H9 (cell line): ENCODE data around the gene TRIM69. TPM values are rescaled to one million over a fixed set of nuclear protein-coding genes. Genes with fewer than 3 reads are reported as not detected.

Experiments used
- DNase-seq: peaks from one replicate; pipeline ENCODE4 v3.0.0-alpha.2; 2017
- H2AFZ ChIP-seq: one replicate; pipeline ENCODE4 v1.6.1; 2013; ENCODE audit warnings: mild to moderate bottlenecking, low read length, control low read depth, moderate library complexity
- H2AK5ac ChIP-seq: 2 replicates; pipeline ENCODE4 v1.6.1; 2013; ENCODE audit warnings: low read length, control low read depth, mixed read lengths; ENCODE audit not compliant: insufficient read length
- H2BK120ac ChIP-seq: one replicate; pipeline ENCODE4 v1.6.1; 2013; ENCODE audit warnings: low read depth, mild to moderate bottlenecking, low read length, control low read depth, inconsistent platforms; ENCODE audit not compliant: poor library complexity, severe bottlenecking
- H2BK12ac ChIP-seq: 2 replicates; pipeline ENCODE4 v1.6.1; 2013; ENCODE audit warnings: low read length, control low read depth, mixed read lengths, low read depth; ENCODE audit not compliant: insufficient read length
- H2BK15ac ChIP-seq: 2 replicates; pipeline ENCODE4 v1.6.1; 2013; ENCODE audit warnings: low read depth, low read length, control low read depth
- H2BK20ac ChIP-seq: one replicate; pipeline ENCODE4 v1.6.1; 2013; ENCODE audit warnings: low read depth, mild to moderate bottlenecking, low read length, control low read depth, inconsistent platforms; ENCODE audit not compliant: poor library complexity, severe bottlenecking
- H2BK5ac ChIP-seq: 2 replicates; pipeline ENCODE4 v1.6.1; 2013; ENCODE audit warnings: low read length, control low read depth, mixed read lengths; ENCODE audit not compliant: insufficient read length
- H3K14ac ChIP-seq: 2 replicates; pipeline ENCODE4 v1.6.1; 2013; ENCODE audit warnings: low read length, control low read depth; ENCODE audit not compliant: insufficient read depth
- H3K18ac ChIP-seq: 2 replicates; pipeline ENCODE4 v1.6.1; 2013; ENCODE audit warnings: low read depth, mild to moderate bottlenecking, mixed read lengths, low read length, control low read depth; ENCODE audit not compliant: insufficient read length
- H3K23ac ChIP-seq: 2 replicates; pipeline ENCODE4 v1.6.1; 2013; ENCODE audit warnings: low read length, control low read depth, mixed read lengths, low read depth; ENCODE audit not compliant: insufficient read length
- H3K23me2 ChIP-seq: 2 replicates; pipeline ENCODE4 v1.6.1; 2013; ENCODE audit warnings: low read depth, mild to moderate bottlenecking, mixed read lengths, low read length, control low read depth; ENCODE audit not compliant: insufficient read length, poor library complexity, severe bottlenecking
- H3K27ac ChIP-seq: 2 replicates; pipeline ENCODE4 v1.5.1; 2013; ENCODE audit warnings: low read length, control low read depth, mixed read lengths, low read depth; ENCODE audit not compliant: insufficient read length
- H3K27me3 ChIP-seq: 2 replicates; pipeline ENCODE4 v1.6.1; 2013; ENCODE audit warnings: low read length, control low read depth, inconsistent platforms; ENCODE audit not compliant: insufficient read depth
- H3K4ac ChIP-seq: 2 replicates; pipeline ENCODE4 v1.6.1; 2013; ENCODE audit warnings: low read depth, mild to moderate bottlenecking, control low read depth, inconsistent platforms, low read length, moderate library complexity
- H3K4me1 ChIP-seq: 2 replicates; pipeline ENCODE4 v1.6.1; 2013; ENCODE audit warnings: low read length, control low read depth, inconsistent platforms; ENCODE audit not compliant: insufficient read depth
- H3K4me2 ChIP-seq: 2 replicates; pipeline ENCODE4 v1.6.1; 2013; ENCODE audit warnings: low read length, control low read depth, mixed read lengths; ENCODE audit not compliant: insufficient read length, insufficient read depth
- H3K56ac ChIP-seq: 2 replicates; pipeline ENCODE4 v1.6.1; 2013; ENCODE audit warnings: low read depth, mild to moderate bottlenecking, mixed read lengths, low read length, control low read depth; ENCODE audit not compliant: insufficient read length
- H3K79me1 ChIP-seq: 2 replicates; pipeline ENCODE4 v1.6.1; 2013; ENCODE audit warnings: low read depth, mild to moderate bottlenecking, moderate library complexity, low read length, control low read depth, inconsistent platforms; ENCODE audit not compliant: insufficient read depth, poor library complexity, severe bottlenecking
- H3K79me2 ChIP-seq: 2 replicates; pipeline ENCODE4 v1.6.1; 2013; ENCODE audit warnings: low read length, control low read depth, inconsistent platforms; ENCODE audit not compliant: insufficient read depth
- H3K9ac ChIP-seq: 2 replicates; pipeline ENCODE4 v1.6.1; 2013; ENCODE audit warnings: low read length, control low read depth, mixed read lengths; ENCODE audit not compliant: insufficient read length; ENCODE audit errors: extremely low read depth
- H3K9me3 ChIP-seq: one replicate; pipeline ENCODE4 v1.6.1; 2013; ENCODE audit warnings: low read depth, low read length, inconsistent platforms; ENCODE audit not compliant: control insufficient read depth
- H3T11ph ChIP-seq: one replicate; pipeline ENCODE4 v1.6.1; 2013; ENCODE audit warnings: mild to moderate bottlenecking, low read length, control low read depth, inconsistent platforms
- H4K20me1 ChIP-seq: one replicate; pipeline ENCODE4 v1.6.1; 2013; ENCODE audit not compliant: control insufficient read depth, insufficient read length, insufficient read depth
- H4K5ac ChIP-seq: 2 replicates; pipeline ENCODE4 v1.6.1; 2013; ENCODE audit warnings: low read depth, mild to moderate bottlenecking, mixed read lengths, low read length, control low read depth; ENCODE audit not compliant: insufficient read length
- H4K8ac ChIP-seq: replicated peaks from 2 replicates; pipeline ENCODE4 v1.6.1; 2013; ENCODE audit warnings: low read length, control low read depth, mixed read lengths, low read depth; ENCODE audit not compliant: insufficient read length
- H4K91ac ChIP-seq: 2 replicates; pipeline ENCODE4 v1.6.1; 2013; ENCODE audit warnings: low read depth, mild to moderate bottlenecking, moderate library complexity, mixed read lengths, low read length, control low read depth; ENCODE audit not compliant: insufficient read length
- H3K27ac Mint-ChIP-seq, 3 experiments: 2 replicates in 2 of 3; 3 replicates in 1 of 3; pipeline ENCODE4 v1.8.0; 2020 to 2021; ENCODE audit warnings: mixed read lengths in 3 of 3, mild to moderate bottlenecking in 1 of 3, moderate library complexity in 1 of 3
- H3K27me3 Mint-ChIP-seq: 2 replicates; pipeline ENCODE4 v1.8.0; 2021; ENCODE audit warnings: low read depth, mild to moderate bottlenecking, moderate library complexity, mixed read lengths
- H3K36me3 Mint-ChIP-seq, 3 experiments: 2 replicates in 2 of 3; 3 replicates in 1 of 3; pipeline ENCODE4 v1.8.0; 2020 to 2021; ENCODE audit warnings: low read depth in 3 of 3, mixed read lengths in 3 of 3; ENCODE audit not compliant: insufficient read depth in 1 of 3
- H3K4me1 Mint-ChIP-seq, 2 experiments: 2 replicates each; pipeline ENCODE4 v1.8.0; 2020; ENCODE audit warnings: mixed read lengths in 2 of 2
- H3K4me3 Mint-ChIP-seq, 2 experiments: 2 replicates in 1 of 2; 3 replicates in 1 of 2; pipeline ENCODE4 v1.8.0; 2020 to 2021; ENCODE audit warnings: mild to moderate bottlenecking in 2 of 2, mixed read lengths in 2 of 2, moderate library complexity in 1 of 2
- H3K9me3 Mint-ChIP-seq, 2 experiments: 2 replicates in 1 of 2; 3 replicates in 1 of 2; pipeline ENCODE4 v1.8.0; 2020; ENCODE audit warnings: mild to moderate bottlenecking in 2 of 2, mixed read lengths in 2 of 2, moderate library complexity in 1 of 2
- CTCF ChIP-seq: fragments of 200-600 bp; sonication (generic); conservative IDR thresholded peaks from 3 replicates; pipeline ENCODE4 v1.8.0; 2021; ENCODE audit warnings: antibody characterized with exemption, mild to moderate bottlenecking
- WGBS: extraction: QIAGEN DNeasy Blood & Tissue Kit; methylation state at CpG from one replicate; pipeline ENCODE4 v1.1.7; 2013; ENCODE audit warnings: missing lambda C conversion rate, low lambda C conversion rate, mixed read lengths; ENCODE audit not compliant: insufficient read length; ENCODE audit errors: extremely low coverage; 5-methylcytosine and 5-hydroxymethylcytosine counted together
- total RNA-seq: library from RNA; stranded (reverse); gene quantifications from 2 replicates; pipeline ENCODE4 v1.2.1, GENCODE V29; 2021

Gene TRIM69
- total RNA-seq, 1 experiment from 2014 or later, result 4.3 TPM

- DNase-seq, result no peak
- no peak overlapping the region for H2BK120ac ChIP-seq
- H4K8ac ChIP-seq, result no peak overlapping the region
- H3K4ac ChIP-seq, result no peak overlapping the region
- no peak overlapping the region for H3K27ac ChIP-seq
- no CpG with 5 or more reads among the region's 5 CpGs for WGBS
- H2BK5ac ChIP-seq, result no peak overlapping the region
- no peaks in the 10 kb centered on the region for H3K36me3 Mint-ChIP-seq
- no peak overlapping the region for H2AK5ac ChIP-seq
- H3K4me1 ChIP-seq, result no peaks in the 10 kb centered on the region
- no peak overlapping the region for H4K5ac ChIP-seq
- no peak overlapping the region for H3K18ac ChIP-seq
- H2BK12ac ChIP-seq, result no peak overlapping the region
- H3K79me1 ChIP-seq, result no peaks in the 10 kb centered on the region
- no peak overlapping the region for H3K23ac ChIP-seq
- H3K23me2 ChIP-seq, result no peaks in the 10 kb centered on the region
- no peaks in the 10 kb centered on the region for H3K79me2 ChIP-seq
- H3K4me1 Mint-ChIP-seq, result peaks cover 4 to 6% of the 10 kb centered on the region in 2 experiments
- H2BK20ac ChIP-seq, result no peak overlapping the region
- H4K91ac ChIP-seq, result no peak overlapping the region
- H3K27ac Mint-ChIP-seq, result no peak overlapping the region; a peak in 2 of 7 replicates
- H3T11ph ChIP-seq, result no peak overlapping the region
- no peak overlapping the region for H2AFZ ChIP-seq
- H2BK15ac ChIP-seq, result no peak overlapping the region
- H4K20me1 ChIP-seq, result no peaks in the 10 kb centered on the region
- H3K4me2 ChIP-seq, result no peak overlapping the region
- no peak overlapping the region for H3K9ac ChIP-seq
- no peak overlapping the region for H3K56ac ChIP-seq
- H3K14ac ChIP-seq, result no peak overlapping the region
- H3K4me3 Mint-ChIP-seq, result no peak overlapping the region
- H3K9me3 Mint-ChIP-seq, result no peaks in the 10 kb centered on the region
- H3K9me3 ChIP-seq, result no peaks in the 10 kb centered on the region
- H3K27me3 ChIP-seq, result no peaks in the 10 kb centered on the region
- H3K27me3 Mint-ChIP-seq, result peaks cover 4% of the 10 kb centered on the region
- TF ChIP-seq CTCF, result no peak
These were observed 75.7 kb downstream of the TRIM69 start for GRCh38 chr15:44812029-44812517.
